Activated naive CD8-positive, alpha-beta T cell treated with anti-CD3 and anti-CD28 coated beads for 36 hours (primary cell): Measurements from ENCODE around the gene COL4A2. TPM values are rescaled to one million over a fixed set of nuclear protein-coding genes. Genes with fewer than 3 reads are reported as not detected.

Experiments
- total RNA-seq, 2 experiments: library from RNA; stranded (reverse); gene quantifications; one replicate each; pipeline ENCODE4 v1.2.3, GENCODE V29; 2021

Gene COL4A2
- total RNA-seq, 2 experiments from 2014 or later: not detected

Other genes starting within 250 kb of the COL4A2 start
- not detected for gene COL4A1, start 127 bp upstream of the COL4A2 start, total RNA-seq